Retina (tissue), 1 donor: Measurements from ENCODE around the gene FMOD.
A peak's percentile ranks its signal among the peaks of the same experiment; 100 is the strongest.

Source experiments
- DNase-seq: peaks from one replicate; pipeline ENCODE4 v3.0.0-alpha.2; 2016

Gene FMOD

DNA sequence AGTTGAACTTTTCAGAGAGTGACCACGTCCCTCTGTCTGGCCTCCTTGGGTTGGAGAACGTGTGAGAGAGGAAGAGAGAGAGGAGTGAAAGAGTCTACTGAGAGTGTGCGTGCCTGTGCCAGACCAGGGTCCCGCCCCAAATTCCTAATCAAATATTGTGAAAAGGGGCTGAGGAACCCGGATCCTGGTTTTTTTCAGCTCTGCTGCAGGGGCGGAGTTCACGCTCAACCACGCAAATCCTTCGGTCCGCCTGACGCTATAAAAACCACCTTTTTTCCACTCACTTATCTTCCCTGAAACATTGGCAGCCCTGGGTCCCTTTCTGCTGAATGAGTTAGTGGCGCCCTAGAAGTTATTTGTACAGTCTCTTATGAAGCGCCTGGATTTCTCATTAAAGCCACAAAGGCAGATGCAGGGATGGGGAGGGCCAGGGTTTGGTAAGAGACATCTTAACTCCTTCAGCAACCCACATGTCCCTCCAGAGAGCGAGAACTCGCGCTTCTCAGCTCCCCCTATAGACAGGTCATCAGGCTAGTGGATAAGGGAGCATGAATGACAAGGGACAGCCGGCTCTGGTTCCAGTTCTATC, at the start of gene FMOD:
Gene FMOD (minus strand): TSS at position 86 of the 589 bp plus-strand sequence. CDS start 2,852 bp downstream, outside the sequence.
- no peak for DNase-seq

DNA sequence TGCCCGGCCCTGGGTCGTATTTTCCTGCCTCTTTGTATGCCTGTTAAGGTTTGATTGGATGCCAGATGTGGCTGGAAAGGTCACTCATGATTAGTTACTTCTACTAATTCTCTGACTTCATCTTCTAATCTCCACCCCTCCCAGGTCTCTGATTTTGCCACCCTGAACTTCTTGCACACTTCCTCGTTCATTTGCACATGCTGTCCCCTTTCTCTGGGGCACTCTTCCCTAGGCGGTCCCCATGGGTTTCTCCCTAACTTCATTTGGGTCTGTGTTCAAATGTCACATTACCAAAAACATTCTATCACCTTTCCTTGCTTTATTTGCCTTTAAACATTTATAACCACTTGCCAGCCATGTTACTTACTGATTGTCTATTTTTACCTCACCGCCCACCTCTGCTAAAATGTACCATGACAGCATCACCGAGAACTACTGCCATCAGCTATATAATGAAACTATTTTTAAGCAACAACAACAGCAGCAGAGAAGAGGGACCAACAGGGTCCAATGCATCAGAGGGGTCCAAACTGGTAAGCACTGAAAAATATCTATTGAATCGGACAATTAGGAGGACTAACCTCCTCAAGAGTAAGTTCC, 45.8 kb upstream of the FMOD start:
- no peak for DNase-seq

DNA sequence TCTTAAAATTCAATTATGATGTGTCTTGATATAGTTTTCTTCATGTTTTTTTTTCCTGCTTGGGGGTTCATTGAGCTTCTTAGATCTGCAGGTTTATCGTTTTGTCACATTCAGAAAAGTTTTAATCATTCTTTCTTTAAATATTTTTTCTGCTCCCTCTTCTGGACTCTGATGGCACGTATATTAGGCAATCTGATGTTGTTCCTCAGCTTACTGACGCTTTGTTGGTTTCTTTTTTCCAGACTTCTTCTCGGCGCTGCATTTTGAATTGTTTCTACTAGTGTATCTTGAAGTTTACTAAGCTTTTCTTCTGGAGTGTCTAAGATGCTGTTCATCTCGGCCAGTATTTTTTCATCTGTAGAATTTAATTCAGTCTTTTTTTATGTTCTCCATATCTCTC, 44.8 kb upstream of the FMOD start:
- no peak for DNase-seq

DNA sequence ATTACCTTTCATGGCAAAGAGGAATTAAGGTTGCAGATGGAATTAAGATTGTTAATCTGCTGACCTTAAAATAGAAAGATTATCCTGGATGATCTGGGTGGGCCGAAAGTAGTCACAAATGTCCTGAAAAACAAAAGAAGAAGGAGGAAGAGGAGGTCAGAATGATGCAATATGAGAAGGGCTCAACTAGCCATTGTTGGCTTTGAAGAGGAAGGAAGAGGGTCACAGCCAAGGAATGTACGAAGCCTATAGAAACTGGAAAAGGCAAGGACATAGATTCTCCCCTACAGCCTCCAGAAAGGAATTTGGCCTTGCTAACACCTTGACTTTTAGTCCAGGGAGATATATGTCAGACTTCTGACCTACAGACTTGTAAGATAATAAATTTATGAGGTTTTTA, 39.4 kb upstream of the FMOD start:
- DNase-seq: no peak

DNA sequence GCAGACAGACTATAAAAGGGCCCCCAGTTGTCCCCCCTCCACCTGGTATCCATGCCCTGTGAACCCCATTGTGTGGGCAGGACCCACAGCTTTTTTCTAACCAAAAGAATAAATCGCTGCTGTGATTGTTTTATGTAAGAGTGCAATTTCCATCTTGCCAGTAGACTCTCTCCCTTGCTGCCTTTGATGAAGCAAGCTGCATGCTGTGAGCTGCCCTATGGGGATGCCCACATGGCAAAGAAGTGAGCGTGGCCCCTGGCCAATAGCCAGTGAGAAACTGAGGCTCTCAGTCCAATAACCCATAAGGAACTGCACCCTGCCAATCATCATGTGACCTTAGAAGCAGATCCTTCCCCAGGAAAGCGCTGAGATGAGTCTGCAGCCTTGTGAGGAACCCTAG, 37.8 kb upstream of the FMOD start:
- no peak for DNase-seq

DNA sequence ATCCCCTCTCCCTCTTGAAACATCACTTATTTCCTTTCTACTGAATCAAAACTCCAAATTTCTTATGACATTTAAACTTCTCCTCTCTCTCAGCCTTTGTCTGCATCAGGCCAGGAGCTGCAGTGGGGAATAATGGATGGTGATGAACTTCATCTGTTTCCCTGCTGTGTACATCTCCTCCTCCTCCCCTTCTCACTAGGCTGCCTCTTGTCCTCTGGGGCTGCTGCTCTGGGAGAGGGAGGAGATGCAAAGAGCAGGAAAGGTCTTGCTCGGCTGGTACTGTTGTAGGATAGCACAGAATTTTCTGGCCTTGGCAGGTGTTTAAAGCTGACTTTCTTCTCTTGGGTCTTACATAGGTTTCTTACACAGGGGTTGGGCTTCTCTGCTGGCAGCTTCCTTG, 31.1 kb upstream of the FMOD start:
- no peak for DNase-seq

DNA sequence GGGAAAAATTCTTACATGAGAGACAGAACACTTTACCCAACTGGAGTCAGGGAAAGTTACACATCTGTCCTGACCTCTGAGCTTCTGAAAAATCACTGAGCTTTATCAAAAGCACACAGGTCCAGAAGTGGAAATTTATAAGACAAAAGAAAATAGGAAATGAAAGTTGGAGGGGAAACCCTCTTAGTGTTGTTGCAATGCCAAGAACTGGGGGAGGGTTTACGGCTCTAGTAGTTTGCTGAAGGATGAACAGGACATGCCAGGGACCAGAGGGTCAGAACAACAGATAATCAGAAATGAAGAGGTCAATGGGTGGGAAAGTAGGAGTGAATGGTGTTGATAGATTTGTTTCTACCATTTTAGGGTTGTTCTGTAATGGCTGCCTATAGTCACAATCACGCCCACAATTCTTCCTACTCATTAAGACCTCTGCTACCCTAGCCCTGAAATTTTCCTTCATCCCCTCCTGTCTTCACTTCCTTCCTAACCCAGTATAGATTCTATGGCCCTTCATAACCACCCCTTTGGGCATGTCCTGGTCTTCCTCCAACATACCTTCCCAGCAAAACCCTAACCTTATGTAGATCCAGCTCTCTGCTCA, 30.3 kb upstream of the FMOD start:
- DNase-seq: no peak

DNA sequence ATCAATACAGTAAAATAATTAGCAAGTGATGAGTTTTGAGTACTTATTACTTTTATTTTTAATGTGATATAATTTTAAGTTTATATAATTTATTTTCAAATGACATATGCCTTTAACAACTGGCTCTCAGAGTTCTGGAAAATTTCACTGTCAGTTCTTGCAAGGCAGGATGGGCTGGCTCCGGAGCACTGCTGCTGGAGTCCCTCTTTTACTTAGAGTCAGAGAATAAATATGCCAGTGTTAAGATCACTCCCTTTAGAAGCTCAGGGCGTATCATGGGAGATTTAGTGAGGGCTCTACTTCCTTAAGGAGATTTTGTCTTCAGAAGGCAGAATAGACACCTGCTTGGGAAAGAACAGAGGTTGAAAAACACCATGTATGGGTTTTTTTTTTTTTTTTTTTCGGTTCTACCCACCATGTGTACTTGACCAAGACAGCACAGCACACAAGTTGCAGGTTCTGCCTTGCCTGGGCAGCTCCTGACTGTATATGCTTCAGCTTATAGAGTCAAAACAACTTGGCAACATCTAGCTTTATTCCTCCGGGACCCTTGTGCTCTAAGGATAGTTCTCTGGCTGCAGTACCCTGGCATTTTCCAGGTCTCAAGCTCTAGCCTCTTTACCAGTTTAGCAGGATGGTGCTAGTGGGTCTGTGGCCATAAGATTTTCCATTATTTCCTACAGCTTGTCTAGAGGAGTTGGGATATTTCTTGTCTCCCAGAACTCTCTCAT, 29.7 kb upstream of the FMOD start:
- DNase-seq: no peak

DNA sequence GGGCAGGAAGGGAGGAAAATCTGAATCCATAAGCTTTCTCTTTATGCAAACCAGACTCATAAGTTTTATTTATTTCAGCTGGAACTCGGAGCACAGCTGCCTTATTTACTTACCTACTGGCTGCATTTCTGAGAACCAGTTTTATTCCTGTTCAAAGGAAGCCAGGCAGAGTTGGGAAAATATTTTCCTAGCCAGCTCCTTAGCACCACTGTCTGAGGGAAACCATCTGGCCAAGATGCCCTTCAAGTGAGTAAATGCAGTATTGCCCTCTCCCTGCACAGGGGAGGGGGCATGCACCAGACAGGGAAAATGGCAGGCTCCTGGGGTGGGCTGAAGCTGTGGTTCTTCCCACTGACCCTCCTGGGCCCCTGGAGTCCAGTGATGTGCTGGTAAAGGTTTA, 28.9 kb upstream of the FMOD start:
- DNase-seq: no peak

DNA sequence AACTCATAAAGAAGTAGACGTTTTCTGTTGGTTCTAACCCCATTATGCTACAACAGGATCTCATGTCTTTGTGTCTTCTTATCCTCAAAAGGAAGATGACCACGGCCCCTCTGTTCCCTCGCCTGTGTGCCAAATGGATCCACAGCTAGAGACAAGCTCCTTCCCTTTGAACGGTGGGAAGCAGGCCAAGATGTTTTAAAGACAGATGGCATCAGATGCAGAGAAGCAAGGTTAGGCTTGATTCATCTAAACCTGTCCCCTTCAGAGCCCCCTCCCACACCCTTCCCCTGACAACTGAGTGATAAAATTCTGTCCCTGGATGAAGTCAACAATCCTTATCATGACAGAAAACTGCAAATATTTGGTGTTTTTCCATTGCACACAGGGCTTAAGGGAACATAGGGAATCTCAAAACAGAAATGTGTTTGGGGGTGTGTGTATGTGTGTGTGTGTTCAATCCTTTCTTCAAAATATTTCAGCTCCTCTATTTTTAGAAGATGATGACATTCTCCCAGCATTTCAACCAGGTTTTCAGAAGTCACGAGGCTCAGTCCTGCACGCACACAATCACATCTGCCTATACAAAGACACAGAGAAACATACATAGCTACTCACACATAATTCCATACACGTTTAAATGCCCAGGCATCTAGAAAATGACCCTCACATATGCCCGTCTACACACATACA, 27.8 kb upstream of the FMOD start:
- DNase-seq: no peak

DNA sequence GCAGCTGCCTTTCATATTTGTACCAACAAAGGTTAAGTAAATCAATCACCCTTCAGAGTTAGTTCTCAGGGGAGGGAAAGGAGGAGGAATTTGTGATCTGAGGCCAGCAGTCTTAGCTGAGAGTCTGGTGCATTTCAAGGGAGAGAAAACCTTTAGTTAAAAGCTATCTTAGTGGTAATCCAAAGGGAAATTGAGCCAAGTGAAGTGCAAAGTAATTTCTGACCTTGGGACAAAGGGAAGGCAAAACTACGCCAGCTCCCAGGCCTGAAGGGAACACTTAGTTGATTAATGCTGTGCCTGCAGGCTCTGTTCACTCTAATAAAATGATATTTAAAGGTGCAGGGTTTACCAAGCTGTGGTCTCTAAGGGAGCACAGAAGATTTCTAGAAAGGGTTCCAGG, 23.1 kb upstream of the FMOD start:
- peak; percentile 53 for DNase-seq

DNA sequence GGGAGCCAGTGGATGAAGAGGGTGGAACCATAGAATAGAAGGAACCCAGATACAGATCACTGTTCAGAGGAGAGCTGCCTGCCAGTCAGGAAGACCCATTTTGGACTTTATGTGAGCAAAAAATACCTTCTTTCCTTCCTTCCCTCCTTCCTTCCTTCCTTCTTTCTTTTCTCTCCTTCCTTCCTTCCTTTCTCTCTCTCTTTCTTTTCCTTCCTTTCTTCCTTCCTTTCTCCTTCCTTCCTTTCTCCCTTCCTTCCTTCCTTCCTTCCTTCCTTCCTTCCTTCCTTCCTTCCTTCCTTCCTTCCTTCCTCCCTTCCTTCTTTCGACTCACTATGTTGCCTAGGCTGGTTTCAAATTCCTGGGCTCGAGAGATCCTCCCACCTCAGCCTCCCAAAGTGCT, 22.1 kb upstream of the FMOD start:
- DNase-seq: no peak

DNA sequence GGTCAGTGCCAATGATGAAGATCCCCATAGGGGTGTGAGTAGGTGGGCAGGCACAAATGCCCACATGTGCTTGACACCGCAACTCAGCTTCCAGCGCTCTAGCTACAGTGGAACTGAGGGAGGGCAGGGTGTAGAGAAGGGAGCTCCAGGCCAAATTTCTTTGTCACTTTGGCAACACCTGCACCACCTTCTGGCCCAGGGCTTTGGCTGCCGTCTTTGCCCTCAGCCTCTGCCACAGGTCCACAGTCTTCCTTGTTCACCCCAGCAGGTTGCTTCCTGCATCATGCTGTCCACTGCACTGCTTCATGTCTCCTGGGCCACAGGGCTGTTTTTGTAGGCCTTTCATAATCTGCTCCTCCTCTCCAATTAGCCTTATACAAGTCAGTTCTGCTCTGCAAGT, 20.4 kb upstream of the FMOD start:
- DNase-seq: no peak

DNA sequence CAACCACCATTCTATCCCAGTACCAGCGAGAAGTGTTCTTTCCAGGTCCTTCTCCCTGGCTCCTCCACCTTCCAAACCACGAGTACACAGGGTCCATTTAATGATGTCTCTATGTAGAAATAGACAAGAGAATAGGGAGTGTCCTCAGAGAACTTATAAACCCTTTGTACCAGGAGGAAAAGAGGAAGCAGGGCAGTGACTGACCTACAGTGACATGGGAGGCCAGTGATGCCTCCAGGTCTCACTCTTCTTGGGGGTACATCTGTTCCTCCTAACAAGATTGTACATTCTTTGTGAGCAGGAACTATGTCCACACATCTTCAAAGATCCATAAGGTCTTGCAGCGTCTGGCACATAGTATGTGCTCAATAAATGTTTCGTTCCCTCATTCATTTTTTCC, 18.7 kb upstream of the FMOD start:
- DNase-seq: no peak

DNA sequence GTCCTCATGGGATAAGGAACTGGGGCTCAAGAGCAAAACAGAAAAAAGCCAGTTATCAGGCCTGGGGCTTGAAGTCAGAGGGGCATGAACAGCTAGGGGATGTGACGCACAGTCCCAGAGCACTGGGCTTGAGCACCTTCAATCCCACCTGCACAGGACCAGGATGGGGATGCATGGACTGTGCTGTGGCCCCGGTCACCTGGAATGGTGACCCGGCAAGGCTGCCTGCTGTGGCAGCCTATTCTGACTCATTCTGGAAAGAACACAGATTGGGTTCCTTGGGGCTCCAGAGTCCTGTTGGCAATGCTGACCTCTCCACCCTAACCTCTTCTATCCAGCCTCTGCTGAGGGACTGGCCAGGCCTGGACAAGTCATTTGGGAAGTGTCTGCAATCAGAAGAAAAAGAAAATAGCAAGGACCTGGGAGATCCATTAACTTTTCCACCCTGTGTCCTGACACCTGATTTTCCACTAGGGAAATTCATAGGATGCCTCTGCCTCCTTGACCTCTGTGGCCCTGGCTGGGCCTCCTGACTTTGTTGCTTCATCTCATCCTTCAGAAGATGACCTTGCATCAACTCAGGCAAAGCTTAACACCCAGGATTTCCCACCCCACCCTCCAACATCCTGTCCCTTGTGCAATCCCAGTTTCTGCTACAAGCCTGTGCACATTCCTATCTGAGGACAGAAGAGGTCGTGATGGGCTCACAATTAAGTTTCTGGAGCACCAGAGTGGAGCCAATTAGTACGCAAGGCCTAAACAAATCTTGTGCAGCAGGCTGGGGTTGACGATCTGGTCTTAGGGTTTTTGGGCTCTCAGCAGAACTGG, 17.9 kb upstream of the FMOD start:
- no peak for DNase-seq

DNA sequence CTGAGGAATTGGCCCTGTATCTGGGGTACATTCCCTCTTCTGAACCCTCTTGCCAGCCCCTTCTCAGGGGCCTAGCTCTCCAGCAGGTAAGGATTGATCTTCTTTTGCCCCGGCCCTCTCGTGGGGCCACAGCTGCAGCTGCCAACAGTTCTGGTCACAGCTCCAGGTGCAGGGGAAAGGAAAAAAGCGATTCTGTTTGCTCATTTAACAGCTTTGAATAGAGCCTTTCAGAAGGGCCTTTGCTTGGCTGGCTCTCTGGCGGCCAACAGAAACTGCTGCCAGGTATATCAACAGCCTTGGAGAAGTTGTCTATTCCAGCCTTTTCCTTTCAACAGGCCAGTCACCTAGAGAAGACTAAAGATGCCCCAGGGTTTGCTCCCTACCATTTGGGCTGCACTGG, 16.1 kb upstream of the FMOD start:
- no peak for DNase-seq

DNA sequence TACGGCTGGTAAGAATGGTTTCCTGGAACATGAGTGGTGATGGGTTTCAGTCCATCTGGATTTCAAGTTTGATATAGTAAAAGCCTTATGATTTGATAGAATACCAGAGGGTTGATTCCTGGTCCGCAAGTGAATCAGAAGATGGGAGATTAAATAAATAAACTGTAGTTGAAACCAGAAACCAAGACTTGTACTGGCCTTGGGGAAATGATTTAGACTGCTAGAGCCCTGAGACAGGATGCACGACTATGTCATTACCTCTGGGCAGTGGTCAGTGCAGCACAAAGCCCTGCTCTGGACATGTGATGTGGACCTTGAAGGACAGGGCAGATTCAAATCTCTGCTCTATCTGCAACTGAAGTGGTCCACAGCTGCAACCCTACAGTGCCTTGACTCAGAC, 15.6 kb upstream of the FMOD start:
- DNase-seq: no peak

DNA sequence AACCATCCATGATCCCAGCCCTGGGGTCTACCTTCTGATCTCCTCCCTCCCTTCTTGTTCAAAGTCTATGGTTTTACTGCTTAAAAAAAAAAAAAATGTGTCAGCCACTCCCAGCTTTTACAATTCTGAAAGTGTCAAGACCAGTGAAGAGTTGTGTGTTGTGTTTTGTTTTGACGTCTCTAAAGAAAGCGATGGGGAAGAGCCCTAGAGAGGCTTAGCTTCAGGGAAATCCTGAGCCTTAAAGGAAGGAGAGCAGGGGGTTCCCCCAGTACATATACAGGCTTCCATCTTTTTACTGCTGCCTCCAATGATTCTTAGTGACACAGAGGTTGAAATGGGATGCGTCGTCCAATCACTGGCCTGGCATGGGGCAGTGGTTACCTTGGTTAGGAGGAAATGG, 13.9 kb upstream of the FMOD start:
- no peak for DNase-seq

DNA sequence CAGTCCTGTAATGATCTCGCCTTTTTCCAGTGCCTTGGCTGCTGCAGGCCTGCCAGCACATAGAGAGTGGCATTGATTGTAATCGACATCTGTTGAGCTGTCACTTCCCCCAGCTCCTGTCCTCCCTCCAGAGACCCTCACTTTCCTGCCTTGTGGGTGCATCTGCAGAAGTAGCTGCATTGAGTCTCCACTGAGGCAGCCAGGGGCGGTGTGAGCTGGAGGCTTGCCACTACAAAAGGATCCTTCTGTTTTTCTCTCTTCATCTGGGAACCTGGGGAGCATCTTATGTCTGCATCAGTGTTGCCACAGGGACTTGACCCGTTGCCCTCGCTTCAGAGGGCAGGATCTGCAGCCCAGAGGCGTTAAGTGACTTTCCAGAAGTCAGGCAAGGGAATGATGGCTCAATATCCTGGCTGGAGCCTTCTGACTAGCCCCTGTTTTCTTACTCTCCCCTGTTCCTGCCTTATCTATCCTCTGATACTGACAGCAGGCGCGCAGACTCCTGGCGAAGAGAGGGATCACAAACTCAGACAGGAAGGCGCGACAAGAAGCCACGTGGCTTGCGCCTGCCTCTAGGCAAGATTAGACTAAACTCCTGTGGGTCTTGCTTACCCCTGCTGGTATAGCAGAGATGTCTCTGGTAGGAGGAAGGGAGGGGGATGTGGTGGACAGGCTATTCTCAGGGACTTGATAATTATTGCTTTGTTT, 13.3 kb upstream of the FMOD start:
- DNase-seq: peak; percentile 63

DNA sequence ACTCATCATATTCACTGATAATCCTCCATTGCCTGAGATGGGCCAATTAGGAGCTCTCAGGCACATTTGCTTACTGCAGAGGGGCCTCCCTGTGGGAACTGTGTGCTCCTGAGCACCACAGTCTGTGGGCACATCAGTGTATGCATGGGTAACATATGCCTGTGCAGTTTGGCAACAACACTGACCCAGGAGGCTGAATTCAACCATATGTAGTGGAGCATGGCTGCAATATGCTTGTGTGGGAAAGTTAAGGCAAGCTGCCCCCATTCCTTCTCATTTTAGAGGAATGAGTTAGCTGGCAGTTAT, 11.8 kb upstream of the FMOD start:
- DNase-seq: no peak

DNA sequence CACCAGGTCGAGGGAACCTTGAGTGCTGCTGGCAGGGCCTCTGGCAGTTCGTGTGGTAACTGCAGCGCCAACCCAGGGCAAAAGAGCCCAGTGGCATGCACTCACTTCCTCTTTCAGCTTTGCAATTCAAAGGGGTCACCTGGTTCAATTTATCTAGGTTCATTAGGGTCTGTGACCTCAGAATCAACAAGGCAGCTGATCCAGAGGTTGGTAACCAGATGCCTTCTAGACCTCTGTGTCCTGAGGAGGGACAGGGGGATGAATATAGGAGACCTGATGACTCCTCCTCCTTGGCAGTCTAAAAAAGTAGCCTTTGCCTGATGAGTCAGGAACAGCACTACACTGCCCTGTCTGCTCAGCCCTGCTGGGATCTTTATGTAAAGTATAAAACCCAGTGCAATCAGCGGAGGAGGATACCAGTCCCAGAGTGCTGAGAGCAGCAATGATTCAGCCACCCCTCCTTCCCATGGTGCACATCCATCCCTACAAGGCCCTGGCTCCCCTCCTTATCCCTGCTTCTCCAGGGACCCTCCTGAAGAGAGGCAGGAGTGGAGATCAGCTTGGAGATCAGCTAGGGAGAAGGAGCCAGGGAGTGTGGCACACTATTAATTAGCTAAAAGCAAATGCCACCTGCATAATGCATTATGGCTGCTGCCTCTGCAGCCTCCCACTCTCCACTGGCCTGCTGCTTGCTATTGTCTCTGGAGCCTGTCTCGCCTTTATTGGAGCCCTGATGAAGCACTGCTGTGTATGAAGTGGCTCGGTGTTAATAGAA, 11.2 kb upstream of the FMOD start:
- DNase-seq: no peak
